Head of caudate nucleus (tissue), 42 donors: ENCODE data around the gene ACAP3.

ENCODE experiments used
- DNase-seq, 42 donors: peaks; one replicate each; pipeline versions ENCODE4 v3.0.0 to v3.0.0-alpha.2; 2020 to 2021; ENCODE audit warnings: mixed read lengths in 7 of 42
- intact Hi-C: fragments of 100-400 bp; cut with DNase I; formaldehyde crosslinking; loops from one replicate; pipeline ENCODE4 v1.15.0; 2022

ACAP3 gene

GRCh38 chr1:1332774-1333480, 25.2 kb upstream of the ACAP3 start:
- intact Hi-C loops = no loop called here
- no peak for DNase-seq

GRCh38 chr1:1332031-1332755, 24.5 kb upstream of the ACAP3 start:
- intact Hi-C loops = no loop called here
- no peak for DNase-seq

GRCh38 chr1:1331068-1331965, 23.6 kb upstream of the ACAP3 start, which contains the start of gene TAS1R3:
TSS of gene TAS1R3 (plus strand) at chr1:1331280. CDS start at chr1:1331346, 66 bp downstream.
- DNase-seq = peak in 1 of 42 donors; percentile 30
- intact Hi-C loops = no loop called here

- no peak for DNase-seq
- intact Hi-C loops = no loop called here
Observed at GRCh38 chr1:1330366-1331067, 22.8 kb upstream of the ACAP3 start.

GRCh38 chr1:1329304-1330210, 21.8 kb upstream of the ACAP3 start:
- intact Hi-C loops = no loop called here
- no peak for DNase-seq

GRCh38 chr1:1328254-1328653, 20.5 kb upstream of the ACAP3 start:
- intact Hi-C loops = no loop called here
- no peak for DNase-seq

GRCh38 chr1:1327291-1327690, 19.6 kb upstream of the ACAP3 start:
- intact Hi-C loops = no loop called here
- DNase-seq = no peak

GRCh38 chr1:1326075-1326605, 18.4 kb upstream of the ACAP3 start:
- intact Hi-C loops = no loop called here
- DNase-seq = no peak

- DNase-seq = no peak
- intact Hi-C loops = no loop called here
Observed at GRCh38 chr1:1325288-1326074, 17.8 kb upstream of the ACAP3 start.

- intact Hi-C loops = no loop called here
- peak; percentile 80 to 98 (median 93) for DNase-seq
Observed at GRCh38 chr1:1324524-1325287, 17.0 kb upstream of the ACAP3 start, which contains the start of the genes CPTP and INTS11. TSS of gene CPTP (plus strand) at chr1:1324802. CDS start at chr1:1326911, 2,109 bp downstream. TSS of gene INTS11 (minus strand) at chr1:1324660. CDS start at chr1:1324608, 52 bp downstream.

- intact Hi-C loops = no loop called here
- DNase-seq = no peak
Observed at GRCh38 chr1:1324084-1324523, 16.4 kb upstream of the ACAP3 start.

GRCh38 chr1:1322952-1323351, 15.2 kb upstream of the ACAP3 start:
- intact Hi-C loops = no loop called here
- DNase-seq = no peak

- no peak for DNase-seq
- intact Hi-C loops = no loop called here
Observed at GRCh38 chr1:1322418-1322817, 14.7 kb upstream of the ACAP3 start.

GRCh38 chr1:1321477-1321876, 13.7 kb upstream of the ACAP3 start:
- DNase-seq = no peak
- intact Hi-C loops = no loop called here

- intact Hi-C loops = no loop called here
- DNase-seq = no peak
Observed at GRCh38 chr1:1320666-1321448, 13.1 kb upstream of the ACAP3 start.
